ENCODE results near the gene PARP1. TPM values are rescaled to one million over a fixed set of nuclear protein-coding genes. Genes with fewer than 3 reads are reported as not detected.

PARP1 gene
- total RNA-seq, 1 donor: 89.4 TPM

GRCh38 chr1:226449823-226450222 lies 41.9 kb upstream of the PARP1 start:
- TF ChIP-seq, protein P1, sequence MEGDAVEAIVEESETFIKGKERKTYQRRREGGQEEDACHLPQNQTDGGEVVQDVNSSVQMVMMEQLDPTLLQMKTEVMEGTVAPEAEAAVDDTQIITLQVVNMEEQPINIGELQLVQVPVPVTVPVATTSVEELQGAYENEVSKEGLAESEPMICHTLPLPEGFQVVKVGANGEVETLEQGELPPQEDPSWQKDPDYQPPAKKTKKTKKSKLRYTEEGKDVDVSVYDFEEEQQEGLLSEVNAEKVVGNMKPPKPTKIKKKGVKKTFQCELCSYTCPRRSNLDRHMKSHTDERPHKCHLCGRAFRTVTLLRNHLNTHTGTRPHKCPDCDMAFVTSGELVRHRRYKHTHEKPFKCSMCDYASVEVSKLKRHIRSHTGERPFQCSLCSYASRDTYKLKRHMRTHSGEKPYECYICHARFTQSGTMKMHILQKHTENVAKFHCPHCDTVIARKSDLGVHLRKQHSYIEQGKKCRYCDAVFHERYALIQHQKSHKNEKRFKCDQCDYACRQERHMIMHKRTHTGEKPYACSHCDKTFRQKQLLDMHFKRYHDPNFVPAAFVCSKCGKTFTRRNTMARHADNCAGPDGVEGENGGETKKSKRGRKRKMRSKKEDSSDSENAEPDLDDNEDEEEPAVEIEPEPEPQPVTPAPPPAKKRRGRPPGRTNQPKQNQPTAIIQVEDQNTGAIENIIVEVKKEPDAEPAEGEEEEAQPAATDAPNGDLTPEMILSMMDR (IDR thresholded peaks at IDR 0.05; ENCODE audit: insufficient read depth, low read depth, low read length): no peak
- no peak overlapping the region for H3K4me3 ChIP-seq (ENCODE audit: low read depth, low read length)
- DNase-seq (ENCODE audit: low read depth): no peak

- DNase-seq (ENCODE audit: low read depth): no peak
- no peak overlapping the region for H3K4me3 ChIP-seq (ENCODE audit: low read depth, low read length)
- TF ChIP-seq, protein P1 (IDR thresholded peaks at IDR 0.05; ENCODE audit: insufficient read depth, low read depth, low read length): no peak
These were observed 40.2 kb upstream of the PARP1 start for GRCh38 chr1:226447932-226448665.

DNA sequence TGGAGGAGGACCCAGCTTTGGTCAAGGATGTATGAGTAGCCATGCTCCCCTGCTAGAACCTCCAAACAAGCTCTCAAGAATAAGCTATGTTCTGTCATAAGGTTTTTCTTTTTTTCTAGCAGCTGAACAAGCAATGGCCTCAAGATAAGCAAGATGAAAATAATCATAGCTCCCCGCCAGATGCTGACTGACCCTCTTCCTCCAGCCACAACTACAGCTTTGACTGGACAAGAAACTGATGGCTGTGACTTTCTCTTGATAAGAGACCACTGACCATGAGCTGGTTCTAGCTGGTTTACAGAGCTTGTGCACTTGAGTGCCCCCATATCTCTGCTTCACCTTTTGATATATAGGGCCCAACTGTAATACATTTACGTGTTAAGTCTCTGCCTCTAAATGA lies 38.2 kb upstream of the PARP1 start:
- TF ChIP-seq, protein P1 (IDR thresholded peaks at IDR 0.05; ENCODE audit: insufficient read depth, low read depth, low read length): no peak
- no peak overlapping the region for H3K4me3 ChIP-seq (ENCODE audit: low read depth, low read length)
- DNase-seq (ENCODE audit: low read depth): no peak

DNA sequence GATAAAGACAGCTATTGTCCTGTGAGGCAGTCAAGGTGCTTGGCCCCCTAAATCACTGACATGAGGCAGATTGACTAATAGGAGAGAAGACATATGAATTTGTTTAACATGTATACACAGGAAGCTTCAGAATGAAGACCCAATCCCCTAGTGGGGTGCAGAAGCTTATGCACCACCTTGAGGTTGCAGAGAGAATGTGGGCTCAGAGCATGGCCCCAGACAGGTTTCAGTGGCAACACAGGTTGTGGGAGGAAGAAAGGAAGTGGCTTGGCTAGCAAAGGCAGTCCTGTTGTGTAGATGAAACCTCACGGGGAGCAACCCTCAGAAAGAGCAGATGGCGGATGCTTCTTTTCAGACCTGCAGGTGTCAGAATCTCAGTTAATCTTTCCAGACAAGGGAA lies 37.0 kb upstream of the PARP1 start:
- no peak overlapping the region for H3K4me3 ChIP-seq (ENCODE audit: low read depth, low read length)
- TF ChIP-seq, protein P1 (IDR thresholded peaks at IDR 0.05; ENCODE audit: insufficient read depth, low read depth, low read length): no peak
- no peak for DNase-seq (ENCODE audit: low read depth)

DNA sequence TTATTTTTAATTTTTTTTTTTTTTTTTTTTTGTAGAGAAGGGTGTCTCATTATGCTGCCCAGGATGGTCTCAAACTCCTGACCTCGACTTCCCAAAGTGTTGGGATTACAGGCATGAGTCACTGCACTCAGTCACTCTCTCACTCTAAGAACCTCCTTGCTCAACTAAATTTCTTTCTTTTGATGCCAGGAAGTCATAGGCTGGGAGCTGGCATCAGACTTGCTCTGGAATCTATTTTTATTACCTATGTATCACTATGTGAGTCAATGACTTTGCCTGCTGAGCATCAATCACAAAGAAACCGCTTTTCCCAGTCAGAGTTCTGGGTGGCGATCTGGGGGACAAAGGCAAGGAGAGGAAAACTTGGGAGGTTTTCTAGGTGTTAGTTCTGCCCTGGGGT lies 35.5 kb upstream of the PARP1 start:
- H3K4me3 ChIP-seq (ENCODE audit: low read depth, low read length): no peak overlapping the region
- TF ChIP-seq, protein P1 (IDR thresholded peaks at IDR 0.05; ENCODE audit: insufficient read depth, low read depth, low read length): no peak
- no peak for DNase-seq (ENCODE audit: low read depth)

- TF ChIP-seq, protein P1 (IDR thresholded peaks at IDR 0.05; ENCODE audit: insufficient read depth, low read depth, low read length): no peak
- no peak overlapping the region for H3K4me3 ChIP-seq (ENCODE audit: low read depth, low read length)
- no peak for DNase-seq (ENCODE audit: low read depth)
These were observed 35.1 kb upstream of the PARP1 start for GRCh38 chr1:226443033-226443432.

DNA sequence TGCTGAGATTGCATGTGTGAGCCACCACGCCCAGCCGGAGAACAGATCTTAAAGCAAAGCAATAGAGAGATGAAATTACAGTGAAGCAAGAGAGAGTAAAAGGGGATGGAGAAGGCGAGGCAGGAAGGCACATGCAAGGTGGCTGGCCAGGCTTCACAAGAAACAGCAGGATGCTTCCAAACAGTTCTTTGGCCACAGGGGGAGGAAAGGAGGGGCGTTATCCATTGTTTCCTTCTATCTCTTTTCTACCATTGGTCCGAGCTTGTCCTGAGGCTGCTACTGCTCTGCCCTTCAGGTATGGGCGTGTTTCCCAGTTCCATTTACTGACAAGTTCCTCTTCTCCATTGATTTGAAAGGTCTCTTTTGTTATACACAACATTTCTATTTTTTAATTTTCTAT lies 33.7 kb upstream of the PARP1 start:
- no peak overlapping the region for H3K4me3 ChIP-seq (ENCODE audit: low read depth, low read length)
- TF ChIP-seq, protein P1 (IDR thresholded peaks at IDR 0.05; ENCODE audit: insufficient read depth, low read depth, low read length): no peak
- no peak for DNase-seq (ENCODE audit: low read depth)
